Ovary (tissue), 9 donors: ENCODE measurements around the gene MEI1. TPM values are rescaled to one million over a fixed set of nuclear protein-coding genes. Genes with fewer than 3 reads are reported as not detected.

Experiments used
- DNase-seq, 5 donors: peaks; one replicate each; pipeline ENCODE4 v3.0.0-alpha.2; 2019 to 2020
- H3K27ac ChIP-seq, 2 donors: fragments of 200-600 bp; one replicate each; pipeline versions ENCODE4 v1.5.1 to v1.8.0; 2019 to 2022
- H3K27me3 ChIP-seq: fragments of 200-600 bp; one replicate; pipeline ENCODE4 v1.8.0; 2022
- H3K36me3 ChIP-seq: fragments of 200-600 bp; sonication (generic); one replicate; pipeline ENCODE4 v1.5.1; 2019
- H3K4me1 ChIP-seq: one replicate; pipeline ENCODE4 v1.8.1; 2013; ENCODE audit warnings: mild to moderate bottlenecking, moderate library complexity; ENCODE audit not compliant: insufficient read depth
- H3K4me3 ChIP-seq: fragments of 200-600 bp; sonication (generic); one replicate; pipeline ENCODE4 v1.5.1; 2017
- H3K9me3 ChIP-seq, 2 donors: fragments of 200-600 bp in 1 of 2; sonication (generic) in 1 of 2; one replicate each; pipeline versions ENCODE4 v1.5.1 to v1.8.1; 2013 to 2019; ENCODE audit warnings: mild to moderate bottlenecking in 1 of 2, moderate library complexity in 1 of 2
- EP300 ChIP-seq: sonication (generic); formaldehyde crosslinking; IDR thresholded peaks from one replicate; pipeline ENCODE4 v1.6.1; 2017; ENCODE audit warnings: antibody characterized with exemption
- POLR2A ChIP-seq: fragments of 450-650 bp; IDR thresholded peaks from one replicate; pipeline ENCODE4 v1.6.1; 2017; ENCODE audit warnings: antibody characterized with exemption, mild to moderate bottlenecking, moderate library complexity
- whole genome bisulfite sequencing, 3 donors: extraction: QIAGEN DNeasy Blood & Tissue Kit in 1 of 3; methylation state at CpG; one replicate each; pipeline versions ENCODE4 v1.1.5 to v1.1.7; 2013 to 2017; 5-methylcytosine and 5-hydroxymethylcytosine counted together
- intact Hi-C, 4 donors: fragments of 100-400 bp; cut with DNase I; formaldehyde crosslinking; loops; one replicate each; pipeline versions ENCODE4 v1.11.0 to v1.15.1; 2022 to 2023
- polyA plus RNA-seq, 2 donors: library from polyadenylated mRNA; stranded (reverse); fragments of 200-250 nt in 1 of 2; fragments of 350-450 nt in 1 of 2; fragmentation: Illumina TruSeq in 1 of 2; extraction: RNeasy Lipid Tissue Mini Kit (QIAGEN cat#74804) in 1 of 2; gene quantifications; one replicate each; pipeline ENCODE4 v1.2.3, GENCODE V29; 2013 to 2014
- total RNA-seq, 7 donors: library from RNA; depleted of rRNA in 2 of 7; stranded (reverse); fragments of >200 nt in 2 of 7; fragmentation: NEBNext Ultra II Directional in 3 of 7; extraction: Animal tissue kit (Norgen Biotek cat#: 25700) in 3 of 7; gene quantifications; one replicate each; pipeline versions ENCODE4 v1.1.0 to v1.2.4, GENCODE V29; 2016 to 2023
- TF ChIP-seq, protein P1 (sequence below), 3 donors: fragments of 450-650 bp in 2 of 3; fragments of 200-600 bp in 1 of 3; IDR thresholded peaks; one replicate each; pipeline versions ENCODE4 v1.5.1 to v1.8.0; 2016 to 2022; ENCODE audit warnings: antibody characterized with exemption in 3 of 3, mild to moderate bottlenecking in 1 of 3
- donor health status: DM: no; HTN: no; CAD: no; lungs with moderate emphysema.
- donor health status: DM: no; HTN: no; CAD: no.
- donor health status: Bipolar disorder and iron deficiency.
- donor health status: DM: yes; HTN: yes; CAD: no.
- donor health status: DM: no; HTN: no; CAD: no.
- donor health status: DM: yes; HTN: yes; CAD: no.

MEI1 gene
- total and polyA plus RNA-seq, 9 donors: 0.25 to 2.6 (median 1.1) TPM

DNA sequence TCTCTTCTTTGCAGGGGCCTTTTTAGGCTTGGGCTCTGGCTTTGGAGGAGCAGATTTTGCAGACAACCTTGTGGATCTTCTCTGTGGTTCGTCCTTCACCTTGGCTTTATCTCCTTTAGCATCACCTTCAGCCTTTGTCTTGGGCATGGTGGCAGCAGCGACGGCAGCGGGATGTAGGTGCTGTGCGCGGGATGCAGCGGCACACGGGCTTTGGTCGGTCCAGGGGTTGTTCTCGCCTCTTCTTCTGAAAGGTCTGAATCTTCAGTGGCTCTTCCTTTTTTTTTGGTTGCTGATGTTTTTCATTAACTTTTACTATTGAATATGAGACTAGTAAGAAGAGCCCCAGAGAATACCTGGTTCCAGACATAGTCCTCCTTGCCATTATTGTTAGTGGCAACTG, 10.0 kb downstream of the MEI1 start:
- DNase-seq: no peak
- H3K27ac ChIP-seq: no peak overlapping the region
- H3K4me1 ChIP-seq: no peaks in the 10 kb centered on the region
- no peaks in the 10 kb centered on the region for H3K36me3 ChIP-seq
- 87 to 91% (median 87%) methylated on average over 10 of the region's 10 CpGs for WGBS, 3 donors
- H3K4me3 ChIP-seq: no peak overlapping the region
- H3K9me3 ChIP-seq: no peaks in the 10 kb centered on the region
- TF ChIP-seq, protein P1, sequence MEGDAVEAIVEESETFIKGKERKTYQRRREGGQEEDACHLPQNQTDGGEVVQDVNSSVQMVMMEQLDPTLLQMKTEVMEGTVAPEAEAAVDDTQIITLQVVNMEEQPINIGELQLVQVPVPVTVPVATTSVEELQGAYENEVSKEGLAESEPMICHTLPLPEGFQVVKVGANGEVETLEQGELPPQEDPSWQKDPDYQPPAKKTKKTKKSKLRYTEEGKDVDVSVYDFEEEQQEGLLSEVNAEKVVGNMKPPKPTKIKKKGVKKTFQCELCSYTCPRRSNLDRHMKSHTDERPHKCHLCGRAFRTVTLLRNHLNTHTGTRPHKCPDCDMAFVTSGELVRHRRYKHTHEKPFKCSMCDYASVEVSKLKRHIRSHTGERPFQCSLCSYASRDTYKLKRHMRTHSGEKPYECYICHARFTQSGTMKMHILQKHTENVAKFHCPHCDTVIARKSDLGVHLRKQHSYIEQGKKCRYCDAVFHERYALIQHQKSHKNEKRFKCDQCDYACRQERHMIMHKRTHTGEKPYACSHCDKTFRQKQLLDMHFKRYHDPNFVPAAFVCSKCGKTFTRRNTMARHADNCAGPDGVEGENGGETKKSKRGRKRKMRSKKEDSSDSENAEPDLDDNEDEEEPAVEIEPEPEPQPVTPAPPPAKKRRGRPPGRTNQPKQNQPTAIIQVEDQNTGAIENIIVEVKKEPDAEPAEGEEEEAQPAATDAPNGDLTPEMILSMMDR (IDR thresholded peaks at IDR 0.05): no peak
- no peak for TF ChIP-seq EP300
- TF ChIP-seq POLR2A: no peak
- H3K27me3 ChIP-seq: no peaks in the 10 kb centered on the region
- intact Hi-C loops: no loop called here

DNA sequence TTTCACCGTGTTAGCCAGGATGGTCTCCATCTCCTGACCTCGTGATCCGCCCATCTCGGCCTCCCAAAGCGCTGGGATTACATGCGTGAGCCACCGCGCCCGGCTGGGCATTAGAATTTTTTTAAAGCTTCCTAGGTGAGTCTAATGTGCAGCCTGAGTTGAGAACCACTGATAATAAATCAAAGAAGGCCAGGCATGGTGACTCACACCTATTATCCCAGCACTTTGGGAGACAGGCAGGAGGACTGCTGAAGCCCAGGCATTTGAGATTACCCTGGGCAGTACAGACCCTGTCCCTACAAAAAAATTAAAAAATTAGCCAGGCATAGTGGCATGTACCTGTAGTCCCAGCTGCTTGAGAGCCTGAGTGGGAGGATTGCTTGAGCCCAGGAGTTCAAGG, 13.7 kb downstream of the MEI1 start:
- Histone ChIP-seq H3K9me3 (no peaks in the 10 kb centered on the region), H3K27ac (no peak overlapping the region), H3K4me3 (no peak overlapping the region), H3K4me1 (no peaks in the 10 kb centered on the region), H3K27me3 (no peaks in the 10 kb centered on the region), H3K36me3 (no peaks in the 10 kb centered on the region)
- TF ChIP-seq EP300 (no peak), POLR2A (no peak)
- TF ChIP-seq, protein P1 (IDR thresholded peaks at IDR 0.05): no peak
- DNase-seq: no peak
- intact Hi-C loops: no loop called here
- 93 to 94% (median 93%) methylated on average over 9 of the region's 9 CpGs for WGBS, 3 donors

DNA sequence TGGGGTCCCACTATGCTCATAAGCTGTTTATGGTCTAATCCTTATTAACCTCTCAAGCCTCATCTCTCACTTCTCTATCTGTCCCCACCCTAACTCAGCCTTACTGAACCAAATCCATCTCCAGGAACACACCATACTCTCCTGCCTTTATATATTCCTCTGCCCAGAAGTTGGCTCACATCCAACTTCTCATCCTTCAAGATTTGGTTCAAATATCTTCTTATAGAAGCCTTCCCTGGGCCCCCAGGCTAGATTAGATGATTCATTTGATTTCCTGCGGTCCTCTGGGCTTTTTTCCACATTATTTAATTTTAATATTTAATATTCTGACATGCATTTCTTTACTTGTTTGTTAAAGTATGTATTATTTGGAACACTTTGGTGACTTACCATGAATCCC, 23.2 kb downstream of the MEI1 start:
- Histone ChIP-seq H3K36me3 (no peaks in the 10 kb centered on the region), H3K4me3 (no peak overlapping the region), H3K27me3 (no peaks in the 10 kb centered on the region), H3K4me1 (no peaks in the 10 kb centered on the region), H3K27ac (no peak overlapping the region), H3K9me3 (no peaks in the 10 kb centered on the region)
- 81 to 91% (median 86%) methylated on average over 1 of the region's 1 CpG for WGBS, 3 donors
- intact Hi-C loops: no loop called here
- no peak for TF ChIP-seq EP300
- TF ChIP-seq, protein P1 (IDR thresholded peaks at IDR 0.05): no peak
- no peak for TF ChIP-seq POLR2A
- no peak for DNase-seq

DNA sequence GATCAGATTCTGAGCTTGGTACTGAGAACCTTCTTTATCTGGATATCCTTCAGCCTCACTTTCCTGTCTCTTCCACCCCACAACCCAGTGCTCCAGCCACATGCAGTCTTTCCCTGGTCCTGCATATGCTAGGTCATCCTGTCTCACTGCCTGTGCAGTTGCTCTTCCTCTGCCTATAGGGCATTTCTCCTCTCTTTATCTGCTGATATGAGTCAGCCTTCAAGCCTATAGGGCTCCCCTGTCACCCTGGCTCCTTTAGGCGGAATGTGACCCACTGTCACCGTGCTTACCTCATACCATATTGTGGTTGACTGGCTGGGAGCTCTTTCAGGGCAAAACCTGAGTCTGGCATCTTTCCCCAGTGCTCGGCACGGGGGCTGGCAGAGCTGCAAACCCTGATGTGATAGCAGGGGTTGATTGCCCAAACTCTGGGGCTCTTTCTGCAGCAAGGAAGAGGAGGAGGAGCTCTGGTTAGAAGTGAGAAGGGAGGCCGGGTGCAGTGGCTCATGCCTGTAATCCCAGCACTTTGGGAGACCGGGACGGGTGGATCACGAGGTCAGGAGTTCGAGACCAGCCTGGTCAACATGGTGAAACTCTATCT, 26.3 kb downstream of the MEI1 start:
- Histone ChIP-seq H3K36me3 (no peaks in the 10 kb centered on the region), H3K4me1 (no peaks in the 10 kb centered on the region), H3K4me3 (no peak overlapping the region), H3K9me3 (no peaks in the 10 kb centered on the region), H3K27ac (no peak overlapping the region), H3K27me3 (no peaks in the 10 kb centered on the region)
- intact Hi-C loops: no loop called here
- no peak for DNase-seq
- TF ChIP-seq POLR2A (no peak), EP300 (no peak)
- TF ChIP-seq, protein P1 (IDR thresholded peaks at IDR 0.05): no peak
- 77 to 87% (median 85%) methylated on average over 9 of the region's 9 CpGs for WGBS, 3 donors
